WTC11 (cell line): Measurements from ENCODE around the gene TMEM52B. TPM values are rescaled to one million over a fixed set of nuclear protein-coding genes. Genes with fewer than 3 reads are reported as not detected.

ENCODE experiments used
- ATAC-seq: fragments of 200-7000 bp; cut with Tn5 transposase; 2 replicates; pipeline ENCODE4 v1.10.0; 2021; ENCODE audit warnings: mild to moderate bottlenecking, moderate library complexity
- CTCF ChIA-PET: fragments of 300-600 bp; sonication (Branson Sonifier 250); formaldehyde crosslinking; loops from one replicate; lab custom pipeline; 2021; ENCODE audit warnings: antibody characterized with exemption; lab: Charles Lee
- POLR2A ChIA-PET: fragments of 350-600 bp; sonication (Branson Sonifier 250); formaldehyde crosslinking; loops from one replicate; lab custom pipeline; 2021; ENCODE audit warnings: antibody characterized with exemption; lab: Charles Lee
- DNase-seq: peaks from one replicate; pipeline ENCODE4 v3.0.0; 2021; ENCODE audit warnings: low spot score
- H3K27ac Mint-ChIP-seq: 2 replicates; pipeline ENCODE4 v1.8.0; 2021; ENCODE audit warnings: mixed read lengths
- H3K27me3 Mint-ChIP-seq: 2 replicates; pipeline ENCODE4 v1.8.0; 2021; ENCODE audit warnings: low read depth, mild to moderate bottlenecking, moderate library complexity, mixed read lengths
- H3K36me3 Mint-ChIP-seq: 2 replicates; pipeline ENCODE4 v1.8.0; 2021; ENCODE audit warnings: mixed read lengths
- H3K4me1 Mint-ChIP-seq: 2 replicates; pipeline ENCODE4 v1.8.0; 2022; ENCODE audit warnings: mixed read lengths
- H3K4me3 Mint-ChIP-seq: 2 replicates; pipeline ENCODE4 v1.8.0; 2021; ENCODE audit warnings: mild to moderate bottlenecking, moderate library complexity, mixed read lengths
- H3K9me3 Mint-ChIP-seq: 2 replicates; pipeline ENCODE4 v1.8.0; 2021; ENCODE audit warnings: mixed read lengths
- CBFB ChIP-seq: sonication (generic); formaldehyde crosslinking; IDR thresholded peaks from 2 replicates; pipeline ENCODE4 v1.8.1; 2022; ENCODE audit warnings: mild to moderate bottlenecking, low read depth, missing genetic modification reagents
- CREB1 ChIP-seq: sonication (generic); formaldehyde crosslinking; IDR thresholded peaks from 2 replicates; pipeline ENCODE4 v1.8.0; 2023; ENCODE audit warnings: mild to moderate bottlenecking, missing genetic modification reagents
- E2F5 ChIP-seq: sonication (generic); formaldehyde crosslinking; IDR thresholded peaks from 2 replicates; pipeline ENCODE4 v1.8.1; 2022; ENCODE audit warnings: mild to moderate bottlenecking, moderate library complexity, missing genetic modification reagents
- FOXP4 ChIP-seq: sonication (generic); formaldehyde crosslinking; IDR thresholded peaks from 2 replicates; pipeline ENCODE4 v1.8.0; 2022; ENCODE audit warnings: mild to moderate bottlenecking, missing genetic modification reagents
- HMGA2 ChIP-seq: fragments of 250-450 bp; sonication (Bioruptor Pico); IDR thresholded peaks from 2 replicates; pipeline ENCODE4 v1.4.0; 2021; ENCODE audit warnings: mild to moderate bottlenecking, moderate library complexity
- JUN ChIP-seq: sonication (generic); formaldehyde crosslinking; IDR thresholded peaks from 2 replicates; pipeline ENCODE4 v1.8.0; 2023; ENCODE audit warnings: mild to moderate bottlenecking, missing genetic modification reagents
- MLX ChIP-seq: sonication (generic); formaldehyde crosslinking; IDR thresholded peaks from 2 replicates; pipeline ENCODE4 v1.8.1; 2023; ENCODE audit warnings: mild to moderate bottlenecking, missing genetic modification reagents, moderate library complexity
- MYBL2 ChIP-seq: sonication (generic); formaldehyde crosslinking; IDR thresholded peaks from 2 replicates; pipeline ENCODE4 v1.8.1; 2023; ENCODE audit warnings: mild to moderate bottlenecking, moderate library complexity, missing genetic modification reagents
- NFATC4 ChIP-seq: fragments of 250-450 bp; sonication (Bioruptor Pico); IDR thresholded peaks from 2 replicates; pipeline ENCODE4 v1.9.0; 2021; ENCODE audit warnings: mild to moderate bottlenecking
- NR2C2 ChIP-seq: sonication (generic); formaldehyde crosslinking; IDR thresholded peaks from 2 replicates; pipeline ENCODE4 v1.8.0; 2022; ENCODE audit warnings: mild to moderate bottlenecking, missing genetic modification reagents
- NR3C1 ChIP-seq: sonication (generic); formaldehyde crosslinking; conservative IDR thresholded peaks from 2 replicates; pipeline ENCODE4 v1.8.1; 2023; ENCODE audit warnings: low read depth, mild to moderate bottlenecking, missing genetic modification reagents
- PRRX2 ChIP-seq: fragments of 250-450 bp; sonication (Bioruptor Pico); IDR thresholded peaks from 2 replicates; pipeline ENCODE4 v1.8.0; 2021; ENCODE audit warnings: mild to moderate bottlenecking
- SOX15 ChIP-seq: fragments of 250-450 bp; sonication (Bioruptor Pico); IDR thresholded peaks from 2 replicates; pipeline ENCODE4 v1.9.0; 2021; ENCODE audit warnings: mild to moderate bottlenecking
- TCF7 ChIP-seq: sonication (generic); formaldehyde crosslinking; IDR thresholded peaks from 2 replicates; pipeline ENCODE4 v1.8.0; 2022; ENCODE audit warnings: mild to moderate bottlenecking, low read depth, missing genetic modification reagents, moderate library complexity
- TEAD1 ChIP-seq: sonication (generic); formaldehyde crosslinking; IDR thresholded peaks from 2 replicates; pipeline ENCODE4 v1.8.0; 2022; ENCODE audit warnings: mild to moderate bottlenecking, missing genetic modification reagents
- ZNF317 ChIP-seq: sonication (generic); formaldehyde crosslinking; IDR thresholded peaks from 2 replicates; pipeline ENCODE4 v1.8.1; 2023; ENCODE audit warnings: low read depth, mild to moderate bottlenecking, moderate library complexity, missing genetic modification reagents, borderline replicate concordance
- ZNF396 ChIP-seq: fragments of 250-450 bp; sonication (Bioruptor Pico); IDR thresholded peaks from 2 replicates; pipeline ENCODE4 v1.8.0; 2021; ENCODE audit warnings: mild to moderate bottlenecking, moderate library complexity, borderline replicate concordance
- ZNF671 ChIP-seq: fragments of 250-450 bp; sonication (Bioruptor Pico); IDR thresholded peaks from 2 replicates; pipeline ENCODE4 v1.8.0; 2021; ENCODE audit warnings: mild to moderate bottlenecking
- ZSCAN18 ChIP-seq: fragments of 250-450 bp; sonication (Bioruptor Pico); IDR thresholded peaks from 2 replicates; pipeline ENCODE4 v2.1.2; 2022; ENCODE audit warnings: mild to moderate bottlenecking, moderate library complexity
- total RNA-seq: library from RNA; stranded (reverse); gene quantifications from 3 replicates; pipeline ENCODE4 v1.2.3, GENCODE V29; 2021
- TF ChIP-seq, protein P1 (sequence below): sonication (generic); formaldehyde crosslinking; IDR thresholded peaks from 2 replicates; pipeline ENCODE4 v1.8.0; 2022; ENCODE audit warnings: mild to moderate bottlenecking, missing genetic modification reagents
- TF ChIP-seq, protein P2 (sequence below): sonication (generic); formaldehyde crosslinking; IDR thresholded peaks from 2 replicates; pipeline ENCODE4 v1.8.1; 2023; ENCODE audit warnings: mild to moderate bottlenecking, missing genetic modification reagents, moderate library complexity

Gene TMEM52B
- total RNA-seq, 1 experiment from 2014 or later: not detected

GRCh38 chr12:10174986-10175614 is 3.7 kb upstream of the TMEM52B start:
- ATAC-seq: no peak
- Mint-ChIP-seq H3K4me3 (no peak overlapping the region), H3K4me1 (no peaks in the 10 kb centered on the region; the same call in 1 of the 2 replicates), H3K27me3 (no peaks in the 10 kb centered on the region), H3K36me3 (no peaks in the 10 kb centered on the region)
- POLR2A ChIA-PET: no interaction called here
- TF ChIP-seq MYBL2 (CRISPR knock-in tag) (no peak), ZNF317 (CRISPR knock-in tag) (no peak), CREB1 (CRISPR knock-in tag) (no peak), JUN (CRISPR knock-in tag) (no peak), TCF7 (CRISPR knock-in tag) (no peak), ZSCAN18 (CRISPR knock-in tag) (no peak), NR2C2 (CRISPR knock-in tag) (no peak), PRRX2 (no peak), SOX15 (no peak), FOXP4 (no peak), ZNF671 (CRISPR knock-in tag) (no peak), NR3C1 (no peak), HMGA2 (no peak), TEAD1 (no peak), NFATC4 (CRISPR knock-in tag) (no peak), MLX (no peak)
- TF ChIP-seq, protein P1, sequence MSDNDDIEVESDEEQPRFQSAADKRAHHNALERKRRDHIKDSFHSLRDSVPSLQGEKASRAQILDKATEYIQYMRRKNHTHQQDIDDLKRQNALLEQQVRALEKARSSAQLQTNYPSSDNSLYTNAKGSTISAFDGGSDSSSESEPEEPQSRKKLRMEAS (CRISPR knock-in tag): no peak
- TF ChIP-seq, protein P2, sequence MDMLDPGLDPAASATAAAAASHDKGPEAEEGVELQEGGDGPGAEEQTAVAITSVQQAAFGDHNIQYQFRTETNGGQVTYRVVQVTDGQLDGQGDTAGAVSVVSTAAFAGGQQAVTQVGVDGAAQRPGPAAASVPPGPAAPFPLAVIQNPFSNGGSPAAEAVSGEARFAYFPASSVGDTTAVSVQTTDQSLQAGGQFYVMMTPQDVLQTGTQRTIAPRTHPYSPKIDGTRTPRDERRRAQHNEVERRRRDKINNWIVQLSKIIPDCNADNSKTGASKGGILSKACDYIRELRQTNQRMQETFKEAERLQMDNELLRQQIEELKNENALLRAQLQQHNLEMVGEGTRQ: no peak
- TF ChIP-seq, all 79 proteins: peak for 0
- Mint-ChIP-seq H3K9me3 (no peaks in the 10 kb centered on the region), H3K27ac (no peak overlapping the region)
- CTCF ChIA-PET: interaction anchor here (1.7 kb wide), 1 partner anchor 22 kb away, joined by 7 read pairs; no protein-coding TSS in a partner anchor
- DNase-seq: no peak

- DNase-seq (no peak), ATAC-seq (no peak)
- H3K27me3 Mint-ChIP-seq: no peaks in the 10 kb centered on the region
- no peaks in the 10 kb centered on the region; the same call in 1 of the 2 replicates for H3K4me1 Mint-ChIP-seq
- ChIA-PET CTCF (interaction anchor here (1.7 kb wide), 1 partner anchor 23 kb away, joined by 7 read pairs; no protein-coding TSS in a partner anchor), POLR2A (no interaction called here)
- H3K36me3 Mint-ChIP-seq: no peaks in the 10 kb centered on the region
- no peak overlapping the region for H3K4me3 Mint-ChIP-seq
- TF ChIP-seq E2F5 (CRISPR knock-in tag) (no peak), ZNF396 (no peak), CBFB (CRISPR knock-in tag) (no peak)
- no peak overlapping the region for H3K27ac Mint-ChIP-seq
- H3K9me3 Mint-ChIP-seq: no peaks in the 10 kb centered on the region
These were observed 2.8 kb upstream of the TMEM52B start for GRCh38 chr12:10175846-10176636.
